Measurements from ENCODE around the gene SGCE.

GRCh38 chr7:94658826-94659225 lies 2.9 kb upstream of the SGCE start:
- TF ChIP-seq ZNF777 (tag by site-specific recombination; IDR thresholded peaks at IDR 0.05; ENCODE audit: borderline replicate concordance) (no peak), CTCF (tag by site-specific recombination; IDR thresholded peaks at IDR 0.05) (no peak), REST (tag by site-specific recombination; IDR thresholded peaks at IDR 0.05) (no peak), ZBTB44 (tag by site-specific recombination; IDR thresholded peaks at IDR 0.05) (no peak), PRDM4 (tag by site-specific recombination; IDR thresholded peaks at IDR 0.05) (no peak), ZNF157 (tag by site-specific recombination; IDR thresholded peaks at IDR 0.05) (no peak)

All from HEK293 (cell line).